GM13977 (cell line): ENCODE measurements around the gene NAPA.

Experiments used
- DNase-seq: peaks from one replicate; pipeline ENCODE4 v3.0.0; 2012; ENCODE audit warnings: low spot score
- CTCF ChIP-seq: IDR thresholded peaks from 2 replicates; pipeline ENCODE4 v1.5.1; 2012; ENCODE audit warnings: mild to moderate bottlenecking, control low read depth; ENCODE audit not compliant: insufficient read depth; ENCODE audit errors: extremely low read depth, missing control alignments
- in situ Hi-C: fragments of 300-500 bp; cut with MboI; formaldehyde crosslinking; loops from one replicate; pipeline ENCODE4 v1.12.0; 2022; ENCODE audit warnings: low sequenced_read_pairs, low pct_unique_long_range_greater_than_20kb, mixed read lengths, inconsistent platforms; ENCODE audit not compliant: unreplicated experiment

The NAPA gene

GRCh38 chr19:47540748-47541147 is 25.9 kb upstream of the NAPA start:
- in situ Hi-C loops: no loop called here
- no peak for TF ChIP-seq CTCF
- no peak for DNase-seq

DNA sequence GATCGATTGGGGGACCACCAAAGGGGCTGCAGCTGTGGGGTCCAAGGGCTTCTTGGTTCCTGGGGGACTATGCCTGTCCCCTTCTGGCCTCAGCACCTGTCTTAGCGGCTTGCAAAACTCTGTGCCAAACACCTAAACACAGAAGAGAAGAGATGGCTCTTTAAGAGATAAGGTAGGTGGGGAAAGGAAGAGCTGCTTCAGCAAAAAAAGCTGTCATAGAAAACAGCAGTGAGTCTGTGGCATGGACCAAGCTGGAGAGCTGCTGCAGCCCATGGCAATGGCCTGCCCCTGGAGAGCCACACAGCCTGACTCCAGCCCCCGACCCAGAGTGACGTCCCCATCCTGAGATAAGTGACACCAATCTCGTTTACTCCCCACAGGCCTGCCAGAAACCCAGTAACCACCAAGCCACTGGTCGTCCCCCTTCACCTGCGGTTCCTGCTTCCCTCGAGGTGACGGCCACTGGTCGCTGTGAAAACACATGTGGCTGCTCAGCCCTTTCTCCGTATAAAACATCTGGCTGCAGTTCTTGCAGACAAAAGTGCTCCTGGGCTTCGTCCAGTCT is 25.0 kb upstream of the NAPA start:
- TF ChIP-seq CTCF: no peak
- in situ Hi-C loops: no loop called here
- no peak for DNase-seq

DNA sequence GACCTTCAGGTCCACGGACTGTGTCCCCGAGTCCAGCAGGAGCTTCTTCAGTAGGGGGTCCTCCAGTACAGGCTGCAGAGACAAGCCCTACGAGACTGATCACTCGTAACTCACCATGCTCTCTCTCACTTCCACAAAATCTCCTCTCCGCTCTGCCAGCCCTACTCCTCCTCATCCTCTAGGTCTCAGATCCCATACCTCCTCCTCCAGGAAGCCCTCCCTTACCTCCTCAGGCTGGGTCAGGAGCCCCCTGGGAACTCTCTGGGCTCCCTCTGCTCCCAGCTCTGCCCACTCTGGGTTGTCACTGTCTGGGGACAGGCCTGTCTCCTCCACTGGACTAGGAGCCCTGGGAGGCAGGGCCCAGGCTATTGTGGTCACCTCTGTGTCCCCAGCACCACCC is 23.9 kb upstream of the NAPA start:
- no peak for DNase-seq
- TF ChIP-seq CTCF: no peak
- in situ Hi-C loops: no loop called here

DNA sequence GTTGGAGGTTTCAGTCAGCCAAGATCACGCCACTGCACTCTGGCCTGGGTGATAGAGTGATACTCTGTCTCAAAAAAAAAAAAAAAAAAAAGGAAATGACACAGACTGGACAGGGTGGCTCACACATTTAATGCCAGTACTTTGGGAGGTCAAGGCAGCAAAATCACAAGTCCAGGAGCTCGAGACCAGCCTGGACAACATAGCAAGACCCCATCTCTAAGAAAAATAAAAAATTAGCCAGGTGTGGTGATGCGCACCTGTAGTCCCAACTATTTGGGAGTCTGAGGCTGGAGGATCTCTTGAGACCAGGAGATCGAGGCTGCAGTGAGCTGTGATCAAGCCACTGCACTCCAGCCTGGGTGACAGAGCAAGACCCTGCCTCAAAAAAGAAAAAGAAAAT is 22.6 kb upstream of the NAPA start:
- no peak for TF ChIP-seq CTCF
- in situ Hi-C loops: no loop called here
- no peak for DNase-seq

DNA sequence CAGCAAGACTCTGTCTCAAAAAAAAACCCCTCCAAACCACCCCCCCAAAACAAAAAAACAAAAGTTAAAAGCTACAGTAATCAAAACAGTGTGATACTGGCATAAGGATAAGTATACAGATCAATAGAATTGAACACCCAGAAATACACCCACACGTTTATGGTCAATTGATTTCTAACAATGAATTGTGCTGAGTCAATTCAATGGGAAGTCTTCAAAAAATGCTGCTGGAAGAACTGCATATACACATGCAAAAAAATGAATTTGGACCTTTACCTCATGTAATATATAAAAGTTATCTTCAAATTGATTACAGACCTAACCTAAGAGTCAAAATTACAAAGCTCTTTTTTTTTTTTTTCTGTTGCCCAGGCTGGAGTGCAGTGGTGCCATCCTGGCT is 19.8 kb upstream of the NAPA start:
- TF ChIP-seq CTCF: no peak
- no peak for DNase-seq
- in situ Hi-C loops: no loop called here

DNA sequence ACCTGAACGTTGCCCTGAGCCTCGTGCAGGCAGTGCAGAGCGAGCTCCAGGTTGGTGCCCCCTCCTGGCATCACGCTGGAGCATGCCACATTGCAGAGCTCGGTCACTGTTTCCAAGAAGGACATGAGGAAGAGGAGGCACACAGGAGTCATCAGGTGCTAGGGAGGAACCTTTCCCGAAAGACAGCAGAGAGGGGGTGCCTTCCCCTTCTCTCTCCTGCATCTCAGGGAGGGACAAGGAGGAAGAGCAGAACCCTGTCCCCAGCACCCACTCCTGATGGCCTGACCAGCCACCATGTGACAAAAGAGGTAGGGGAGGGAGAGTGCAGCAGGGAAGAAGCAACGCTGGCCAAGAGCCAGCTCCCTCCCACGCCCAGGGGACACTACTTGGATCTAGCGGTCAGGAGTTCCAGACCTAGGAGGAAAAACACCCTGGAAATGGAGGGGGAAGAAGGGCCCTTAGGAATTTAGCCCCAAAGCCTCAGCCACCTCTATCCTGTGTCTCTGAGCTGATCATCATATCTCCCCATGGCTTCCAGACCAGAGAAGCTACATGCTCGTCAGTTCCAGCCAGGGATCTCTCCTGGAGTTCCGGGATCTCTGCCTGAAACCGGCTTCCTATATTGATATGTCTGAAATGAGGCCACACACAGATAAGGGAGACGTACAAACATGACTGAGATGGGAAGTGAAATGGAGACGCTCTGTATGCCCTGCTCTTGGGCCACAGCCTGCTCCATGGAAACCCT is 17.0 kb upstream of the NAPA start:
- in situ Hi-C loops: no loop called here
- no peak for TF ChIP-seq CTCF
- DNase-seq: no peak
